IPS-11a (cell line): Measurements from ENCODE around the gene ADGRE3.
A peak's percentile ranks its signal among the peaks of the same experiment; 100 is the strongest.

Experiments
- H3K4me3 ChIP-seq: one replicate; pipeline ENCODE4 v1.5.1; 2013; ENCODE audit warnings: low read depth, low read length, control low read depth

ADGRE3 gene, protein sequence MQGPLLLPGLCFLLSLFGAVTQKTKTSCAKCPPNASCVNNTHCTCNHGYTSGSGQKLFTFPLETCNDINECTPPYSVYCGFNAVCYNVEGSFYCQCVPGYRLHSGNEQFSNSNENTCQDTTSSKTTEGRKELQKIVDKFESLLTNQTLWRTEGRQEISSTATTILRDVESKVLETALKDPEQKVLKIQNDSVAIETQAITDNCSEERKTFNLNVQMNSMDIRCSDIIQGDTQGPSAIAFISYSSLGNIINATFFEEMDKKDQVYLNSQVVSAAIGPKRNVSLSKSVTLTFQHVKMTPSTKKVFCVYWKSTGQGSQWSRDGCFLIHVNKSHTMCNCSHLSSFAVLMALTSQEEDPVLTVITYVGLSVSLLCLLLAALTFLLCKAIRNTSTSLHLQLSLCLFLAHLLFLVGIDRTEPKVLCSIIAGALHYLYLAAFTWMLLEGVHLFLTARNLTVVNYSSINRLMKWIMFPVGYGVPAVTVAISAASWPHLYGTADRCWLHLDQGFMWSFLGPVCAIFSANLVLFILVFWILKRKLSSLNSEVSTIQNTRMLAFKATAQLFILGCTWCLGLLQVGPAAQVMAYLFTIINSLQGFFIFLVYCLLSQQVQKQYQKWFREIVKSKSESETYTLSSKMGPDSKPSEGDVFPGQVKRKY

GRCh38 chr19:14674764-14675163, at the start of gene ADGRE3:
Gene ADGRE3, minus strand, starts transcription at chr19:14674844. Its CDS starts 74 bp downstream, at chr19:14674770.
- no peak within 1 kb of the TSS for H3K4me3 ChIP-seq

DNA sequence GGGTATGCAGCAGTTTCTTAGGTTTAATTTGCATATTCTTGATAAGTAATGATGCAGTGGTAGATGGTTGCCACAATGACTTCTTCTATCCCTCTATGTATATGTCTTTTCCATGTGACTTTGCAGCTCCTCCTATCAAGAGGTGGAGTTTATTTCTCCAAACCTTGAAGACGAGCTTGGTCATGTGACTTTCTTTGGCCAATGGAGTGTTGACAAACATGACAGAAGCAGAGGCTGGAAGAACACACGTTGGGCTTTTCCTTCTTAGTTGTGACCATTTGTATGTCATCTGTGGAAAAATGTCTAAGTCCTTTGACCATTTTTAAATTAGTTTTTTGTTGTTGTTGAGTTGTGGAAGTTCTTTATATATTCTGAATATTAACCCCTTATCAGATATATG, 47.5 kb upstream of the ADGRE3 start:
- no peak overlapping the region for H3K4me3 ChIP-seq

- no peak overlapping the region for H3K4me3 ChIP-seq
Measured at GRCh38 chr19:14719162-14719561, 44.5 kb upstream of the ADGRE3 start.

GRCh38 chr19:14718522-14719116, 44.0 kb upstream of the ADGRE3 start:
- no peak overlapping the region for H3K4me3 ChIP-seq

DNA sequence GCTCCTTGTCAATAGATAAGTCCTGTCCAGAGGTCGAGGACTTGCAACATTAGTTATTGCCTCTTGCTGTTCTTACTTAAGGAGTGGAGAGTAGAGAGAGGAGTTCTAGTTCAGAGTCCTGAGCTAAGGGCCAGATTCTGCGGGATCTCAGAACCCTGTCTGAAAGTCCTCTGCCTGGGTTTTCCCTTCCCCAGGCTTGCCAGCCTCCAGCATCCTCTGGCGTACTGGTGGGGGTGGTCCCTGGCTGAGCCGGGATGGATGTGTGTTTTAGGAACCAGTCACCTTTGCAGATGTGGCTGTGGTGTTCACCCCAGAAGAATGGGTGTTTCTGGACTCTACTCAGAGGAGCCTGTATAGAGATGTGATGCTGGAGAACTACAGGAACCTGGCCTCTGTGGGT, 41.2 kb upstream of the ADGRE3 start:
- no peak overlapping the region for H3K4me3 ChIP-seq

DNA sequence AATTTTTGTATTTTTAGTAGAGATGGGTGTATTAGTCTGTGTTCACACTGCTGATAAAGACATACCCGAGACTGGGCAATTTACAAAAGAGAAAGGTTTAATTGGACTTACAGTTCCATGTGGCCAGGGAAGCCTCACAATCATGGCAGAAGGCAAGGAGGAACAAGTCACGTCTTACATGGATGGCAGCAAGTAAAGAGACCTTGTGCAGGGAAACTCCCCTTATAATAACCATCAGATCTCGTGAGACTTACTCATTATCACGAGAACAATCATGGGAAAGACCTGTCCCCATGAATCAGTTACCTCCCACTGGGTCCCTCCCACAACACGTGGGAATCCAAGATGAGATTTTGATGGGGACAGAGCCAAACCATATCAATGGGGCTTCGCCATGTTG, 29.8 kb upstream of the ADGRE3 start:
- H3K4me3 ChIP-seq, result no peak overlapping the region

DNA sequence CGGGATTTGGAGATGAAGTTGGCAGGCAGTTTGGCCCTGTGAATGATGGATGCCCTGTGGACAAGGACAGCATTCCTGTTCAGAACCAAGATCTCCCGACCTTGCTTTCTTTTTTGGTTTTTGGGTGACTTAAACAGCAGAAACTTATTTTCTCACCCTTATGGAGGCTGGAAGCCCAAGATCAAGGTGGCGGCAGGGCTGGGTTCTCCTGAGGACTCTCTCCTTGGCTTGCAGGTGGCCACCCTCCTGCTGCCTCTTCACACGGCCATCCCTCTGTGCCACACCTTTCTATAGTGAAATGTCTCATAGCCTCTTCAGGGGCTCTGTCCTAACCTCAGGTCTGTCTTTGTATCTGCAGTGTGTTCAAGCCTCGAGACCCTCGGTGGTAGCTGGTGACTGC, 29.2 kb upstream of the ADGRE3 start:
- H3K4me3 ChIP-seq, result no peak overlapping the region

GRCh38 chr19:14700711-14701375, 26.2 kb upstream of the ADGRE3 start:
- H3K4me3 ChIP-seq, result no peak overlapping the region

GRCh38 chr19:14699641-14700040, 25.0 kb upstream of the ADGRE3 start:
- H3K4me3 ChIP-seq, result no peak overlapping the region

DNA sequence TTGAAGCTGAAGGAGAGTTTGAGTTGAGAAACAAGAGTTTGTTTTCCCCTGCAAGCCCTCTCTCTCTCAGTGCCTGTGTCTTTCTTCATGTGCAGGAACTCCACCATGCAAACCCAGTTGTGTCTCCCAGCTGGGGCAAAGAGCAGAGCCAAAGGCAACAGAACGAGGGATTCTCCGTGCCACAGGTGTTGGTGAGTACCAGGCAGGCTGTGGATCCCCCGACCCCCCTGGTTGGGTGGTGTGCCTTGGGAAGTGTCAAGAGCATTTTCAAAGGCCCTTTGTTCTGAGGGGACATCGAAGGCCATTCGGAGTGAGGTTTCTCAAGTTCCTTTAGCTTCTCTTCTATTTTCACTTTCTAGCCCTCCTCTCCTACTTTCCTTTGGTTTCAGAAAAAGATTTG, 20.8 kb upstream of the ADGRE3 start:
- no peak overlapping the region for H3K4me3 ChIP-seq

DNA sequence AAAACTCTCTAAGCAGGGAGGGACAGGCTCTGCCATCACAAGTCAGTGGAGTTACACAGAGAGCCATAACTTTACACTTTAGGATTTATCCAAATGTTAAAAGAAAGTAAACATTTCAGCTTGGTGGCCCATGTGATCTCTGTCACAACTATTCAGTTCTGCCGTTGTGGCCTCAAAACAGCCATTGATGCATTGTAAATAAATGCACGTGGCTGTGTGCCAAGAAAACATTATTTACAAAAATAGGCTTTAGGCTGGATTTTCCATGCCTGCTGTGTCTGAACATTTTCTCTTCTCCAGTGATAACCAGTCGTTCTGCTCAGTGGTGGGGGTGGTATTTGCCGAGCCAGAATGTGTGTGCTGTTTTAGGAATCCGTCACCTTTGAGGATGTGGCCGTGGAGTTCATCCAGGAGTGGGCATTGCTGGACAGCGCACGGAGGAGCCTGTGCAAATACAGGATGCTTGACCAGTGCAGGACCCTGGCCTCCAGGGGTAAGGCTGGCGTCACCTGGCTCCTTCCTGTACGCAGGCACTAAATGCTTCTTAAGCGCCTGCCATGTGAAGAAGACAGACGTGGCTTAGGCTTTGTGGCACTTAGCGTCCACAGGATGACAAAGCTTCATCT, 20.1 kb upstream of the ADGRE3 start:
- no peak overlapping the region for H3K4me3 ChIP-seq

GRCh38 chr19:14689598-14690503, 15.2 kb upstream of the ADGRE3 start, which contains the start of gene ZNF333:
Gene ZNF333, plus strand, starts transcription at chr19:14690048. Its CDS starts 3,444 bp downstream, at chr19:14693492.
- H3K4me3 ChIP-seq, result peak within 1 kb of the TSS; percentile 86

GRCh38 chr19:14686411-14686810, 11.8 kb upstream of the ADGRE3 start:
- no peak overlapping the region for H3K4me3 ChIP-seq

DNA sequence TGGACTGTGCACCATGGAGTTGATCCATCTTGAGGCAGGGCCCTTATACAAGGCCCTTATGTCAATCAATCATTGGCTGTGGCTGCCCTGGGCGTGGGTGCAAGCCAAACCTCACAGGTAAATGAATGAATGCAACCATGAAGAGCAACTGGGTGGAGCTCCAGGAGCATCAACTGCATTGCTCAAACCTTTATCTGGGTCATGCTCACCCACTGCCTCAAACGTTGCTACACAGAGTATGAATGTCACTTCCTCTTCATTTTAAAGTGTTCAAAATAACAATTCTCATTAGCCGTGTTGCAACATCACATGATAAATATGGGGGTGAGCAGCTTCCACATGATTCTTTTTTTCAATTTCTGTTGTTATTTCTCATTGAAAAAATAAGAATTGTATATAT, 8.8 kb upstream of the ADGRE3 start:
- no peak overlapping the region for H3K4me3 ChIP-seq

DNA sequence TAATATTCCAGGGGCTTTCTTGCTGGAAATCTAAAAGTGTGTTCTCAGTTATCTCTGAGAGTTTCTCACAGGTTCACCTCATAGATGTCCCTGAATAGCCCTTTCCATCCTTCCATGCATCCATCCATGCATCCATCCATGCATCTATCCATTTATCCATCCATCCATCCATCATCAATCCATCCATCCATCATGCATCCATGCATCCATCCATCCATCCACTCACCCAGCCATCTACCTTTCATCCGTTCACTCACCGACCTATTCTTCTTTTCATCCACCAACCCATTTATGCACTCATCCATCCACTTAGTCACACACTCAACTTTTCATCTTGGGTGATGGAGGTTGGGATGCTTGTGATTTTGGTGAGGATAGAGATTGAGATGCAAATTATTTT, 7.4 kb upstream of the ADGRE3 start:
- no peak overlapping the region for H3K4me3 ChIP-seq

DNA sequence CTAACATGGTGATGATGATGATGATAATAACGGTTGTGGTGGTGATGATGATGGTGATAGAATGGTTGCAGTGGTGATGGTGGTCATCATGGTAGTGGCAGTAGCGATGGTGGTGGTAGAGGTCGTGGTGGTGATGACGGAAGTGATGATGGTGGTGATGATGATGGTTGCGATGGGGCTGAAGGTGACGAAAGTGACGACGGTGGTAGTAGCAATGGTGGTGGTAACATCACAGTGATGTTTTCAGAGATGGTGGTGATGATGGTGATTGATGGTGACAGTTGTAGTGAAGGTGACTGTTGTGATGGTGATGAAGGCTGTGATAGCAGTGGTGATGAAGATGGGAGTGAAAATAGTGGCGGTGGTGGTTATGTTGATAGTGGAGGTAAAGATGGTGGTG, 3.6 kb upstream of the ADGRE3 start:
- H3K4me3 ChIP-seq, result no peak overlapping the region

GRCh38 chr19:14677464-14677863, 2.8 kb upstream of the ADGRE3 start:
- no peak overlapping the region for H3K4me3 ChIP-seq

GRCh38 chr19:14676762-14677161, 2.1 kb upstream of the ADGRE3 start:
- H3K4me3 ChIP-seq, result no peak overlapping the region

DNA sequence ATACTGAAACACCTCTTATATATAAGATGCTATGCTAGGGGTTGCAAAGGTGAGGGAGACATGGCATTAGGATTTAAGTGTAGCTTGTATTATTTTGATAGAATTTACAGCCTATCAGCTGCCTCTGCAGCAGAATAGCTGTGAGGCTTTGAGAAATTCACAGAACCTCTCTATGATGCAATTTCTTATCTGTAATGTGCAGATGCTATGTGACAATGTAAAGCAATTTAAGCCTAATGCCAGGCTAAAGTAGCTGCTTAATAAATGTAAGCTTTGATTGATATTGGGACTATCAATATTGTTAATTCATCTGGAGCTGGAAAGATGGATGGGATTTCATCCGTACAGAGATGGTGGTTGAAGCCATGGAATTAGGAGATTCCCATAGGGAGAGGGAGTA, 1.6 kb downstream of the ADGRE3 start:
- no peak overlapping the region for H3K4me3 ChIP-seq
